ENCODE data around the gene COL27A1. TPM values are rescaled to one million over a fixed set of nuclear protein-coding genes. Genes with fewer than 3 reads are reported as not detected.

The COL27A1 gene
- total RNA-seq, 2 donors from 2014 or later: 18.5 to 57.1 TPM

- H3K27me3 ChIP-seq (replicated peaks; ENCODE audit: insufficient read depth): no peaks in the 10 kb centered on the region
- H3K4me3 ChIP-seq: no peak overlapping the region
- peak overlapping the region; percentile 86 to 89 for H3K27ac ChIP-seq
- H3K4me1 ChIP-seq (ENCODE audit: control insufficient read depth in 1 of 2, low read depth in 2 of 2): peaks cover 38 to 100% of the 10 kb centered on the region in 2 donors
- H3K36me3 ChIP-seq: no peaks in the 10 kb centered on the region
- TF ChIP-seq CTCF (IDR thresholded peaks at IDR 0.05): no peak
- ATAC-seq (ENCODE audit: insufficient number of reproducible peaks, low FRiP score, low read depth) (peak; percentile 49), DNase-seq (ENCODE audit: low spot score) (no peak)
- H3K9me3 ChIP-seq: no peaks in the 10 kb centered on the region
Measured at GRCh38 chr9:114174876-114175771, 19.8 kb downstream of the COL27A1 start.

GRCh38 chr9:114176624-114177291, 21.4 kb downstream of the COL27A1 start:
- no peak for TF ChIP-seq CTCF (IDR thresholded peaks at IDR 0.05)
- DNase-seq (ENCODE audit: low spot score): no peak
- H3K36me3 ChIP-seq: no peaks in the 10 kb centered on the region
- peaks cover 48 to 100% of the 10 kb centered on the region in 2 donors for H3K4me1 ChIP-seq (ENCODE audit: control insufficient read depth in 1 of 2, low read depth in 2 of 2)
- ATAC-seq (ENCODE audit: insufficient number of reproducible peaks, low FRiP score, low read depth): no peak
- no peaks in the 10 kb centered on the region for H3K9me3 ChIP-seq
- peak overlapping the region; percentile 86 to 89 for H3K27ac ChIP-seq
- no peaks in the 10 kb centered on the region for H3K27me3 ChIP-seq (replicated peaks; ENCODE audit: insufficient read depth)
- H3K4me3 ChIP-seq: no peak overlapping the region

GRCh38 chr9:114177423-114178064, 22.2 kb downstream of the COL27A1 start:
- TF ChIP-seq CTCF (IDR thresholded peaks at IDR 0.05): no peak
- ATAC-seq (ENCODE audit: insufficient number of reproducible peaks, low FRiP score, low read depth) (no peak), DNase-seq (ENCODE audit: low spot score) (no peak)
- H3K4me3 ChIP-seq: no peak overlapping the region
- peak overlapping the region; percentile 86 to 89 for H3K27ac ChIP-seq
- H3K4me1 ChIP-seq (ENCODE audit: control insufficient read depth in 1 of 2, low read depth in 2 of 2): peaks cover 48 to 99% of the 10 kb centered on the region in 2 donors
- H3K27me3 ChIP-seq (replicated peaks; ENCODE audit: insufficient read depth): no peaks in the 10 kb centered on the region
- H3K9me3 ChIP-seq: no peaks in the 10 kb centered on the region
- no peaks in the 10 kb centered on the region for H3K36me3 ChIP-seq

GRCh38 chr9:114178076-114178475, 22.7 kb downstream of the COL27A1 start:
- peaks cover 46 to 99% of the 10 kb centered on the region in 2 donors for H3K4me1 ChIP-seq (ENCODE audit: control insufficient read depth in 1 of 2, low read depth in 2 of 2)

More at GRCh38 chr9:114178076-114178475, 22.7 kb downstream of the COL27A1 start:
- Histone ChIP-seq H3K4me3 (no peak overlapping the region), H3K27ac (peak overlapping the region; percentile 86 to 89), H3K9me3 (no peaks in the 10 kb centered on the region), H3K36me3 (no peaks in the 10 kb centered on the region), H3K27me3 (replicated peaks; ENCODE audit: insufficient read depth) (no peaks in the 10 kb centered on the region)
- no peak for TF ChIP-seq CTCF (IDR thresholded peaks at IDR 0.05)
- DNase-seq (ENCODE audit: low spot score): no peak
- ATAC-seq (ENCODE audit: insufficient number of reproducible peaks, low FRiP score, low read depth): no peak
